GM19372 (cell line): ENCODE results near the gene FSTL1.
"Not testable (repeated sequence)": the region's sequence is repeated elsewhere in the genome, so short reads cannot be mapped to it uniquely, and the experiment has no call there.

Experiments
- ATAC-seq: cut with Tn5 transposase; IDR thresholded peaks from one replicate; pipeline ENCODE4 v1.9.1; 2021; ENCODE audit warnings: mild to moderate bottlenecking, low read depth, moderate library complexity; ENCODE audit not compliant: unreplicated experiment

Gene FSTL1

DNA sequence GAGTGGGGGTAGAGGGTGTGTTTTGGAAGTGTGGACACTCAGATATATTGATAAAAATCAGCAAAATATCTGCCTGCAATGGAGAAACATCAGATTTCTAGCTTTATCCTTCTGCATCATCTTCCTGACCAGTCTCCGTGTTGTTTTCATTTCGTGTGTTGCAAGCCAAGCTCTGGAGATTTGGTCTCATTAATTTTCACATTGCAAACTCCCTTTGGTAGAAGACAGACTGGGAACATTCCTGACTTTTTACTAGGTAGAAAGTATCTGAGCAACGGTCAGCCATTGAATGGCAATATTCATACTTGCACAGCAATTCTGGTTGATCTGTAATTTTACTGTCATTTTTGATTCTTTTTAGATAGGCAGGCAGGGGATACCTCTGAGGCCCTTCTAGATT, 30.4 kb downstream of the FSTL1 start:
- no peak for ATAC-seq

DNA sequence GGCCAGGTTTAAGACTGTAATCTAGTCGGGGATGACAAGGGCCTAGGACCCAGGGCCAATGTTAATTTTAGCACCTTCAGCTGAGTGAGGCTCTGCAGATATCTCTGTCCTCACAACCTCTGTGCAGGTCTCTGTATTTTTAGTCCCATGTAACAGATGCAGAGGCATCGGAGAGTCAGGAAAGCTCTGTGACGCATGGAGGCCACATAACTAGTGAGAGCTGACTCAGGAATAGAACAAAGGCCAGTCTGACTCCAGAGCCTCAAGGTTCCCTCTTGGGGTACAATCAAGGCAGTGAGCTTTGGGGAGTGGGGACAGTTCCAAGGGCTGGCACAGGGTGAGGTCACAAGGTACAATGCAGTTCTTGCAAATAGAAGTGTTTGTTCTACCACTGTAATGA, 31.0 kb downstream of the FSTL1 start:
- no peak for ATAC-seq

DNA sequence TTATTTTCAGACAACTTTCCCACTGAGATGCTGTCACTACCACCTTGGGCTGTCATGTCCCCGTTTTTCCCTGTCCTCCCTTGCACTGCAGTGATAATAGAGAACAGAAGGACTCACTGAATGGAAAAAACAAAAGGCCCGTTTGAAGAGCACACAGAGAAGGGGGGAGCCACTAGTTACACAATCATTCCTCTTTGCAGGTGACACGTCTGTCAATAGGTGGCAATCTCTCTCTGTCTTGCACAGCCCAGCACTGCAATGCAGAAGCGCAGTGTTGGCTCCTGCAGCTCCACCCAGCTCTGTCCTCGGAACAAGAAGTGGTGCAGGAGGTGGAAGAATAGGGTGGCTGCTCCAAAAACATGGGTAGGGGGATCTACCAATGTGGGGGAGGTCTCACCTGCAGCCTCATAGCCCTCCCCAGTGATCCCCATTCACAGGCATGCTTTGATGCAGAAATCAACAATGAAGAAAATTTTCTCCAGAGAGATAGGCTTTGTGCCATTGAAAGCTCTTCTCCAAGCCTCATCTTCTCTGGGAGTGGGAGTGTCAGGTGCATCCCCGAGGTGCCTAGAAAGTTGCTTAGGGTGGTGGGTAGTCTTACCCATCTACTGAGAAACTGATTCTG, 31.8 kb downstream of the FSTL1 start:
- ATAC-seq, result peak; percentile 56

DNA sequence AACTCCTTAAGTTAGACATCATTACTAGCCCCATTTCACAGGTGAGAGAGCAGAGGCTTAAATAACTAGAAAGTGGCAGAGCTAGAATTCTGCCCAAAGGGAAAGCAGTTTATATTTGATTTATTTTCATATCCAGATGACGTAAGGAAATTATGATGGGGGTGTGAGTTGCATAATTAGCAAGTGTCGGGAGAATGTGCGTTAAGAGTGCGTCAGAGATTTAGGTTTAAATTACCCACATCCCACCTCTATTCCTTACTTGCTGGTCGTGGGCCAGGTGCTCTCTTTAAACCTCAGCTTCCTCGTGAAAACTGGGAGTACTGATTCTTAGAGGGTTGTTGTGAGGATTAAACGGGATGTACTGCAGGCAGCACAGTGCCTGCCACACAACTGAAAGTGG, 32.3 kb downstream of the FSTL1 start:
- no peak for ATAC-seq

DNA sequence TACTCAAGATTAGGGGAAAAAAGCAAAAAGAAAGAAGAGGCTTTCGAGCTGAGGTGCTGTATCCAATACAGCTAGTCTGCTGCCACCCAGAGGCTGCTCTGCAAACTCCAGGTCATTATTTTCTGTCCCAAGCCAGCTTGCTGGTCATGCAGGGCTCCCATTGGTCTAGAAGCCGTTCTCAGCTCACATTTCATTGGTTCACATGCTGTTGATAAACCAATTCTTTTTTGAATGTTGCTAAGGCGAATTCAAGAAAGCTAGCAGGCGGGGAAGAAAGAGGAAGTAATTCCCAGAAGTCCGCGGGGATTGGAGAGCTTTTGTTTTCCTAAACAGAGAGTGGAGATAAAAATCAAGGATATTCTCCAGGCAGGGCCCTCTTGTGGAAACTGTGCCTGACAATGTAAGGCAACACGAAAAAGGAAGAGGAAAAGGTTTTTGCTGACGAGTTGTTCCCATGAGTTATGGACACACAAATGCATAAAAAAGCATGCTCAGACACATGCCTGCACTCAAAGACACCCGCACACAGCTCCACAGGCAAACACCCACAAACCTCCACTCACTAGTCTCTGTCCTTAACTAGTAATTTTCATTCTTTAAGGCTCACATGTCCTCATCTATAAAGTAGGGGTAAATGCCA, 33.4 kb downstream of the FSTL1 start:
- peak; percentile 99 for ATAC-seq

DNA sequence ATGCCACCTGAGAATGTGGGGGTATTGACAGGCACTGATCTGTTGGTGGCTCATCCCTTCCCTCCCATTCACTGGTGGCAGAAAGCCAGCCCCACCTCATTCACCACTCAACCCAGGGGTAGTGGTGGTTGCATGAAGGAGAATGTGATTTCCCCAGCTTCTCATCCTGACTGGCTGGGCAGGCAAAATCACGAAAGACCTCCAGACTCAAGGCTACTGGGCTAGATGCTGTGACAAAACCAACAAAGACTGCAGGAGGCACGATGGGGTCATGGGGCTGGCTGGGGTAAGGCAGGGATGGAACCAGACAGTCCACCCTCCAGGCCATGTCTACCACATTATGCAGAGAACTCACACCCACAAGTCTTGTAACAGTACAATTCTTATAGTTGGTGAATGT, 33.9 kb downstream of the FSTL1 start:
- ATAC-seq, result peak; percentile 12

DNA sequence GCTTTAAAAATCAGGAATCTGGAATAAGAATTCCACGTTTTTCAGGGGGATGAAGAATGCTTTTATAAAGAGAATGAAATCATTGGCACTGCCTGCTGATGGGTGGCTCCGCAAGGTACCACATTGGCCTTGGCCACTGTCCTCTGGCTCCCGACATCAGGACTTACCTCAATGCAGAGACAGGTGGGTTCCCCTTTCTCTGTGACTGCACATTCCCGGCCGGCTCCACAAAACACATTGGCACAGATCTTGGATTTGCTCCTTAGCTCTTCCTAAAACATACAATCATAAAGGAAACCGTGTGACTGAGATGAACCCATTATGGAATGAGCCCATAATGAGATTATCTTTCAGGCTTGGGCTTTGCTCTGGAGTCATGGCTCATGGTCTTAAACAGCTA, 35.0 kb downstream of the FSTL1 start:
- no peak for ATAC-seq

DNA sequence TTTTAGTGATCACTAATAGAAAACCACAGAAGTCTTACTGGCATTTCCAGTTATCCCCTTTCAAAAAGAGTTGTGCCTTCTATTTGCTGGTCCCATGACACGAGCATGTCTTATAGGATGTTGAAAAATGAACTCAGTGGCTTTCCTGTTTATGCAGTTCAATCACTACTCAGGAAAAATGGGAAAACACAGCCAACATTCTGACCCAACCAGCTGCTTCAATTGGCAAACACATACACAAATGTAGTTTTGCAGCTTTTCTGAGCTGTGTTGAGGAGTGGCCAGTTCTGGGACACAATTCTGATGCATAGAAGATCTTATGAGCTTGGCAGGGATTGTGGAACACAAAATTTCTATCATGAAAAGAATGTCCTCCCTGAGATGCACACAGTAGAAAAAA, 40.3 kb downstream of the FSTL1 start:
- ATAC-seq, result no peak

DNA sequence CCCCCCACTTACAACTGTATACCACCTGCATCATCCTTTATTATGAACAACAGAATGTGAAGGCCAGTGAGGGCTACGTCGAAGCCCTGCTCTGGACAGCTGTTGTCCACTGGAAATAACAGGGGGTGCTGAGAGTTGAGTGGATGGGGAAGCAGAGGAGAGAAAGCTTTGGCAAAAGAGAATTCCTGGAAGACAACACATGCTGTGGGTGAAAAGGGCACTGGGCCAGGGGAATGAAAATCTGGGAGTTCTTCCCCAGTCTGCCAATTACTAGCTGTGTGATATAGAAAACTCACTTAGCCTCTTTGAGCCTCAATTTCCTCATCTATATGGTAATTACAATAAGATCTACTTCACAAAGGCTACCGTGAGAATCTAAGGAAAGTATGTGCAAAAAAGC, 40.7 kb downstream of the FSTL1 start:
- no peak for ATAC-seq

DNA sequence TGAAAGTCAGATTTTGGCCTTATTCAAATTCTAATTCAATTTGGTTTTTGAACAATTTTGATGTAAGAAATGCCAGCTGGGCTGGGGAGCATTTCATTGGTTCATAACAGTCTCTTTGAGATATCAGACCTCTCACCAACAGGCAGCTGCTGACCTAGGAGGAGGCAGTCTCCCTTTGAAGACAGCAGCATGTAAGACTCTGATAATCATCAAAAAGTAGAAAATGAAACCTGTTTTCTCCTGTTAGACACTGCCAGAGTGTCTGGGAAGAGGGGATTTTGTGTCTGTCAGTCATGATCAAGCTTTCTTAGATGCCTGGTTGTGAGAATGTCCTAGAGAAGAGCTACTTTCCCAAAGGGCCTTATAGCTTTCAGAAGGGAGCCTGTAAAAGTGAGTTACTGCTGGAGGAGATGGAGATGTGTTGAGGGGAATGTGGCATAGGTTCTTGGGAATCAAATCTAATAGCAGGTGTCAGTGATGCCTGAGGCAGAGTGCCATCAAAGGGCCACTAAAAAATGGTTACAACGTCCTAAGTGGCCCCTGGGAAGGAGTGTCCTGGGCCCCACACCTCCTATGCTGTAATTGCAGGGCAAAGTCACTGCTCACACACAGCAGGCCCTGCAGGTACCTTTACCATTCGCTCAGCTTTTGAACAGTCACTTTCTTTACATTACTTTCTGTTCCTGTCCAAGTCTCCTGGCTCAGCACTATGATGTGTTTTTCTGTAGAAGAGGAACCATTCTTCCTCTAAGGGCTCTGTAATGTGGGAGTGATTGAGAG, 43.1 kb downstream of the FSTL1 start:
- no peak for ATAC-seq

DNA sequence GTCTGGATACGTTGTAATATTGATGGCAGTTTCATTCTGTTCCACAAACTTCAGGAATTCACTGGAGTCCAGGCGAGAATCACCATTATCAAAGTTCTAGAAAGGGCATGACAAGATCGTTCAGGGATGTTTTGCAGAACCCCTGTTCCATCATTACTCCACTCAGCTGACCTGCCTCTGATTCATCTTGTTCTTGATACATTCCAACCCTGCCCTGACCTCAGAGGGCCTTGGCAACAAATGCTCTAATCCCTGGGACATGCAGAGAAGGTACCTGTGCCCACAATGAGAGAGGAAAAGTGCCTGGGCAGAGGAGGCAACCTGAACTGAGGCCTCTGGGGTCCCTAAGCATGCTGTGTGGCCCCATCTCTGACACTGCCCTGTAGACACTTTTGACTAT, 45.9 kb downstream of the FSTL1 start:
- no peak for ATAC-seq

DNA sequence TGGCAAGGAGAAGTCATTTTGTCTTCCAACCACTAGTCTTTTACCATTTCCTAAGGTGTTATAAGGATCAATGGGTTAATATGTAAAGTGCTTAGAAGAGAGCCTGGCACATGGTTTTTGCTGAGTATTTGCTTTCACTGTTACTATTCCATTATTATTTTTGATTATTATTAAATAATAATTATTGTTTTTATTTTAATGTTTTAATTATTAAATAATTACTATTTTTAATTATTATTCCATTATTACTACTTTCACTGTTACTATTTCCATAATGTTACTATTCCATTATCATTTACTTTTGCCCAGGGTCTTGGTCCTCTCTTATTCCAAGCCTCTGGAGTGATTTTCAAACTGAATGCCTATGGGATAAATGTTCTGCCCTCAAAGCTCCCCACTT, 48.5 kb downstream of the FSTL1 start:
- ATAC-seq, result no peak

DNA sequence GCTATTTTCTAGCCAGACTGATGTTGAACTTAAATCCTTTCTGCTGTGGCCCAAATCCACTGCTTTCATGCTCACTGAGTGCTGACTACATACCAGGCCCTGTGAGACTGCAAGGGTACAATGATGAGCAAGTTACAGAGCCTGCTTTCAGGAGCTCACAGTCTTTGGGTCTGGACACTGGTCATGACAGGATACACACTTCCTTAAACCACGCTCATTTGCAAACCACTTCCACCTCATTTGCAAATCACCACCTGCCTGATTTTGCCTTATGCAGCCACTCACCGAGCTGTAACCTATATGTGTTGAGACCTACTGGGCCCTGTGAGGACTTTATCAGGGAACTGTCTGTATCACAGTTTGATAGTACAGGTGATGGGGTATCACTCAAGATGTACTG, 51.4 kb downstream of the FSTL1 start:
- peak; percentile 84 for ATAC-seq

DNA sequence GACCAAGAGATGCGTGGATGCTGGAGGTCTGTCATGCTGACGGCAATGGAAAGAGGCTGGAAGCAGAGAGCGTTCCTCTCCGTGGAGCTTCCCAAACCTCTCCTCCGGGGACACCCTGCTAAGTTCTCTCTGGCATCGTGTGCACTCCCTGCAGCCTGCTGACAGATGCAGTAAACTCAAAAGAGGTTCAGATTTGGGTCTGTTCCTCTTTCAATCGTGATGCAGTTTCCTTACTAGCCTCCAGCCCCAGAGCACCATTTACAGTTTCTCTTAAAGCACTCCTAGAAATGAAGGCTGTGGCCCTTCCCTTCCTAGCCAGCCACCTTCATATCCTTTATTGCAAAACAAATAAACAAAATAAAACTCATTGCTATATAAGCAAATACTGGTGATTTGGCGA, 54.3 kb downstream of the FSTL1 start:
- ATAC-seq, result no peak

DNA sequence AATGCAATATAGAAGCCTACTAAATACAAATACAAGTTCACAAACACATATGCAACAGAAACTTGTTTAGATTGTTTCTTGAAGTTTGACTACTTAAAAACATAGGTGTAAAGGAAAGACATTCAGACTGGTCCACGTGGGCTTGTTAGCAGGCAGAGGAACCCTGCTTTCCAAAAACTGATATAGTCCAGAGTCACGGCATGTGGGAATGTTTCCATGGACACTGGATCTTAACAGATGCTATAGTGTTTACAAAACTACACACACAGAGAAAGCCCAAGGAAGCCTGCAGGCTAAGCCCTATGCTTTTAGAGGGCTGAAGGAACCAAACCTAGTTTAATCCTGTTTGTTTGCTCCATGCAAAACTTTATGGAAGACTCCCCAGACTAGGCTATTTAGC, 56.4 kb downstream of the FSTL1 start:
- ATAC-seq, result no peak

DNA sequence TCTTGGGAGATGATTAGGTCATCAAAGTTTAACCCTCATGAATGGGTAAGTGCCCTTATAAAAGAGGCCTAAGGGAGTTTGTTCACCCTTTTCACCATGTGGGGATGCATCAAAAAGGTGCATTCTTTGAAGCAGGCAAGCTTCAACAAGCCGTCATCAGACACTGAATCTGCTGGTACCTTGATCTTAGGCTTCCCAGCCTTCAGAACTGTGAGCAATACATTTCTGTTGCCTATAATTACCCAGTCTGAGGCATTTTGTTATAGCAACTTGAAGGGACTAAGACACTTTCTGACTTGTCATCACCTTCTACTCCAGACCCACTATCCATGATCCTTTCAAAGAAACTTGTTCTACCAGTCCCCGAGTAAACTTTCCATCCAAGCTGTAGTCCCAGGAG, 57.0 kb downstream of the FSTL1 start:
- no peak for ATAC-seq

DNA sequence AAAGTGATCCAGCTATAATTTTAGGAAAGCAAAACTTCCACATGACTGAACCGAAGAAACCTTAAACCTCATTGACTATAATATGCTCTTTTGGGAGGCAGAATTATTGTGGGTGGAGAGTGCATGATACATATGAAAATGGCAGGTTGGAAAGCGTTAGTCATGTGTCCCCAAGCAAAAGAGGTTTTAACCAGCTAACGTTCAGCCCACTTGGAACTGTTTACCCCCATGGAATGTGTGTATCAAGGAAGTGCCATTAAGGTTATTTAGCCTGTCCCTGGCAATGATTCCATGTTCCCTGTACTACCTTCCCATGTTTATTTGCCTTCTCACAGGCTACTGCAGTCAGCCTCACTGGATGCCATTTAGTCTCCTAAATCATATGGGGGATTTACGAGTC, 57.5 kb downstream of the FSTL1 start:
- no peak for ATAC-seq

DNA sequence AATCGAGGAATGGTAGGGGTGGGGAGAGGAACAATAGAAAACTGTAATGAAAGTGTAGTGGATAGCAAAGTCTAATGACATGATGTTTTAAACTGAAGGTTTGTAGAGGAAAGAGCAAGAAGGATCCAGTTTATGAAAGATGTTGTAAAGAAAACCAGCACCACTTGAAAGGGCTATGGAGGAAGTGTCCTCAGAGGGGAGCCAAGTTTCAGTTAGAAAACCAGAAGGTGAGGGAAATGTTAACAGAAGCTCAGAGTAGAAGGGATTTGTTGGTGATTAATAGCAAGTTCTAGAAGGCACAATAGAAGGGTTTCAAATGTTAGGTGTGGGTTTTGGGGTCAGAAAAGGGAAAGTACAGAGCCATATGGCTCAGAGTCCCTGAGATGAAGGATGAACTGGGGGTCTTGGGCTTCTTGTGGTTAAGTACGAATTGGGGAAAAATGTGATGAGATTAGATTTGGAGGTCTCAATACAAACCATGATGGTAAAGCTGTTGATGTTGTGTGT, 67.8 kb downstream of the FSTL1 start:
- ATAC-seq, result no peak

DNA sequence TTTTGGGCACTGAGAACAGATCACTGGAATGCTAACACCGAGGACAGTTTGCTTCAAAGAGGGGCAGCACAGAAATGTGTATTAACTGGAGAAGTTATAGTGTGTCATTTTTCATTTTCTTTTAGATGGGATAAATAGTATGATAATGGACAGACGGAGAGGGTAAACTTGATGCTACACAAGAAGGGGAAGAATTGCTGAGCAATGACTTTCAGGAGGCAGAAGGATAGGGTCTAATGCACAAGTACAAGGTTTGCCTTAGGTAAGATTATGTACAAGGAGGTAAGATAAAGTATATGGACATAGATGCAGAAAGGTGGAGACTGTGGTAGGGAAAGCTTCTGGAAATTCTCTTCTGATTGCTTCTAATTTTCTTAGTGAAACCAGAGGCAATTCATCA, 69.3 kb downstream of the FSTL1 start:
- no peak for ATAC-seq

DNA sequence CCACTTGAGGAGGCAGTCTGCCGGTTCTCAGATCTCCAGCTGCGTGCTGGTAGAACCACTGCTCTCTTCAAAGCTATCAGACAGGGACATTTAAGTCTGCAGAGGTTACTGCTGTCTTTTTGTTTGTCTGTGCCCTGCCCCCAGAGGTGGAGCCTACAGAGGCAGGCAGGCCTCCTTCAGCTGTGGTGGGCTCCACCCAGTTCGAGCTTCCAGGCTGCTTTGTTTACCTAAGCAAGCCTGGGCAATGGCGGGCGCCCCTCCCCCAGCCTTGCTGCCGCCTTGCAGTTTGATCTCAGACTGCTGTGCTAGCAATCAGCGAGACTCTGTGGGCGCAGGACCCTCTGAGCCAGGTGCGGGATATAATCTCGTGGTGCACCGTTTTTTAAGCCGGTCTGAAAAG, 72.8 kb downstream of the FSTL1 start:
- not testable (repeated sequence) for ATAC-seq

DNA sequence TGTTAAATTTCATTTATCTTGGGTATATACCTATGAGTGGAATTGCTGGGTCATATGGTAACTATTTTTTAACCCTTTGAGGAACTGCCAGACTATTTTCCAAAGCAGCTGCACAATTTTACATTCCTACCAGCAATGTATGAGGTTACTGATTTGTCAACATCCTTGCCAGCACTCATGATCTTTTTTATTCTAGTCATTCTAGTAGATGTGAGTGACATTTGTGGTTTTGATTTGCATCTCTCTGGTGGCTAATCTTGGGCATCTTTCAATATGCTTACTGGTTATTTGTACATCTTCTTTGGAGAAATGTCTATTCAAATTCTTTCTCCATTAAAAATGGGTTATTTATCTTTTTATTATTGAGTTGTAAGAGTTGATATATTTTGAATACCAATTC, 80.3 kb downstream of the FSTL1 start:
- no peak for ATAC-seq

DNA sequence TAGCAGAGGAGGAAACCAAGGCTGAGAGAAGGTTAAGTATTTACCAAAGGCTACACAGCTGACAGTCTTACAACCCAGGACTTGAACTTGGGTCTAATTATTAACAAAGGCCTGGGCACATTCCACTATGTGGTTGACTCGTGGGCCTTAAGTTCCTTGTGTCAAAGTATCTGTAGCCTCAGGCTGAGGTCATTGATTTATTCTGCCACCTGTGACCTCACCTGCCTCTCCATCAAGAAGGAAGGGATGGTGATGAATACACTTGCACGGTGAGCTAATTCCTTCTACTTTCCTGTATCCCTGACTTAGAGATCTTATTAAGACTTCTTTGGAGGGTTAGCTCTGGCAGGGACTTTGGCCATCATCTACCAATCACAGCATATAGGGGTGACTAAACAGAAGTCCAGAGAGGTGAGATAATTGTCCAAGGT, 81.7 kb downstream of the FSTL1 start:
- peak; percentile 65 for ATAC-seq
